Measurements from ENCODE around the gene MAP3K14.

DNA sequence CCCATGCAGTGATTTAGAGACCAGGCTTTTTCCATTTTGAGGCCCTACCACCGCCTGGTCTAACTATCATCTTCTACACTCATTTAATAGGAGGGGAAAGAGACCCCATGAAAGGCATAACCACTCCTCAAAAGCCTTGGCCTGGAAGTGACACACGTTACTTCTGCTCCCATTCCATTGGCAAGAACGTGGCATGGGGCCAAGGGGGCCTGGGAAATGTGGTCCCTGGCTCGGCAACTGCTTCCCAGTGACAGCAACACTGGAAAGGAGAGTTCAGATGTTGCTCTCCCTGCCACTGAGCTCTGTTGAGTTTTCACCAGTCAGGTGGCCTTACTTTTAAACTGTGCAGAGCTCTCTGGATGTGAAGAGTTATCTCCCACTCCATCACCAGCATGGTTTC, 45.2 kb upstream of the MAP3K14 start:
- TF ChIP-seq TAF1 (conservative IDR thresholded peaks at IDR 0.05): no peak
- TF ChIP-seq, protein P1, sequence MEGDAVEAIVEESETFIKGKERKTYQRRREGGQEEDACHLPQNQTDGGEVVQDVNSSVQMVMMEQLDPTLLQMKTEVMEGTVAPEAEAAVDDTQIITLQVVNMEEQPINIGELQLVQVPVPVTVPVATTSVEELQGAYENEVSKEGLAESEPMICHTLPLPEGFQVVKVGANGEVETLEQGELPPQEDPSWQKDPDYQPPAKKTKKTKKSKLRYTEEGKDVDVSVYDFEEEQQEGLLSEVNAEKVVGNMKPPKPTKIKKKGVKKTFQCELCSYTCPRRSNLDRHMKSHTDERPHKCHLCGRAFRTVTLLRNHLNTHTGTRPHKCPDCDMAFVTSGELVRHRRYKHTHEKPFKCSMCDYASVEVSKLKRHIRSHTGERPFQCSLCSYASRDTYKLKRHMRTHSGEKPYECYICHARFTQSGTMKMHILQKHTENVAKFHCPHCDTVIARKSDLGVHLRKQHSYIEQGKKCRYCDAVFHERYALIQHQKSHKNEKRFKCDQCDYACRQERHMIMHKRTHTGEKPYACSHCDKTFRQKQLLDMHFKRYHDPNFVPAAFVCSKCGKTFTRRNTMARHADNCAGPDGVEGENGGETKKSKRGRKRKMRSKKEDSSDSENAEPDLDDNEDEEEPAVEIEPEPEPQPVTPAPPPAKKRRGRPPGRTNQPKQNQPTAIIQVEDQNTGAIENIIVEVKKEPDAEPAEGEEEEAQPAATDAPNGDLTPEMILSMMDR (IDR thresholded peaks at IDR 0.05; ENCODE audit: low read depth, low read length, missing input control): no peak
- TF ChIP-seq RAD21 (IDR thresholded peaks at IDR 0.05): no peak
- no peak for TF ChIP-seq ATF3 (IDR thresholded peaks at IDR 0.05)
- no peak for TF ChIP-seq FOXA1 (IDR thresholded peaks at IDR 0.05)
- no peak for TF ChIP-seq NR2F2 (IDR thresholded peaks at IDR 0.05)
- TF ChIP-seq HNF4A (conservative IDR thresholded peaks at IDR 0.05): no peak
- no peak for TF ChIP-seq GABPA (IDR thresholded peaks at IDR 0.05 in 1 of 2, conservative IDR thresholded peaks at IDR 0.05 in 1 of 2)
- no peak for TF ChIP-seq ZBTB33 (IDR thresholded peaks at IDR 0.05)
- TF ChIP-seq JUND (IDR thresholded peaks at IDR 0.05): no peak

All from liver (tissue), 3 donors.